IMR-90 (cell line): ENCODE measurements around the gene HEATR9. TPM values are rescaled to one million over a fixed set of nuclear protein-coding genes. Genes with fewer than 3 reads are reported as not detected.
A peak's percentile ranks its signal among the peaks of the same experiment; 100 is the strongest.

ENCODE experiments used
- ATAC-seq: fragments of 200-7000 bp; cut with Tn5 transposase; 2 replicates; pipeline ENCODE4 v1.9.1; 2020; ENCODE audit warnings: low read depth, mild to moderate bottlenecking, moderate library complexity
- BruUV-seq: library from RNA; stranded (reverse); fragments of 400-500 nt; replicated peaks from 2 replicates; lab custom pipeline; 2021; lab: Mats Ljungman, UMichigan
- CTCF ChIA-PET: fragments of 300-600 bp; formaldehyde crosslinking; extraction: SDS; loops from one replicate; lab custom pipeline; 2021; ENCODE audit warnings: antibody characterized with exemption; lab: Yijun Ruan, JAX
- POLR2A ChIA-PET: fragments of 300-600 bp; sonication (Branson Sonifier 250); formaldehyde crosslinking; loops from one replicate; lab custom pipeline; 2022; ENCODE audit warnings: antibody characterized with exemption; ENCODE audit not compliant: unreplicated experiment; lab: Charles Lee
- DNase-seq: peaks from one replicate; pipeline ENCODE4 v3.0.0; 2013
- H2AFZ ChIP-seq: replicated peaks from 2 replicates; pipeline ENCODE3; 2013; ENCODE audit warnings: low read length, mild to moderate bottlenecking; ENCODE audit not compliant: poor library complexity
- H2AK5ac ChIP-seq: 2 replicates; pipeline ENCODE4 v1.6.1; 2013; ENCODE audit warnings: low read depth, low read length, inconsistent platforms
- H2AK9ac ChIP-seq: replicated peaks from 2 replicates; pipeline ENCODE3; 2013; ENCODE audit warnings: mild to moderate bottlenecking, low read depth, low read length, moderate library complexity; ENCODE audit not compliant: poor library complexity
- H2BK120ac ChIP-seq: 2 replicates; pipeline ENCODE4 v1.6.1; 2013; ENCODE audit warnings: low read depth, low read length, inconsistent platforms
- H2BK15ac ChIP-seq: 3 replicates; pipeline ENCODE4 v1.6.1; 2013; ENCODE audit warnings: low read depth, low read length, inconsistent platforms
- H2BK20ac ChIP-seq: 2 replicates; pipeline ENCODE4 v1.6.1; 2013; ENCODE audit warnings: low read depth, mild to moderate bottlenecking, inconsistent platforms, low read length, moderate library complexity
- H2BK5ac ChIP-seq: 2 replicates; pipeline ENCODE4 v1.6.1; 2013; ENCODE audit warnings: mild to moderate bottlenecking, low read depth, low read length, inconsistent platforms; ENCODE audit not compliant: poor library complexity, severe bottlenecking
- H3K14ac ChIP-seq: replicated peaks from 2 replicates; pipeline ENCODE4 v1.6.1; 2013; ENCODE audit warnings: low read depth, low read length, inconsistent platforms
- H3K18ac ChIP-seq: 2 replicates; pipeline ENCODE4 v1.6.1; 2013; ENCODE audit warnings: low read depth, low read length, control low read depth
- H3K23ac ChIP-seq: 2 replicates; pipeline ENCODE4 v1.6.1; 2013; ENCODE audit warnings: low read depth, low read length, inconsistent platforms
- H3K27ac ChIP-seq: 2 replicates; pipeline ENCODE4 v1.5.1; 2013; ENCODE audit warnings: mild to moderate bottlenecking, control low read depth, low read length; ENCODE audit not compliant: insufficient read depth
- H3K27me3 ChIP-seq: 2 replicates; pipeline ENCODE4 v1.6.1; 2013; ENCODE audit warnings: low read length; ENCODE audit not compliant: control insufficient read depth, insufficient read depth
- H3K36me3 ChIP-seq: 2 replicates; pipeline ENCODE4 v1.6.1; 2013; ENCODE audit warnings: low read length, mixed read lengths; ENCODE audit not compliant: control insufficient read depth, insufficient read depth
- H3K4ac ChIP-seq: 2 replicates; pipeline ENCODE4 v1.6.1; 2013; ENCODE audit warnings: low read depth, low read length, inconsistent platforms
- H3K4me1 ChIP-seq: 2 replicates; pipeline ENCODE4 v1.6.1; 2013; ENCODE audit warnings: low read length, mixed read lengths; ENCODE audit not compliant: control insufficient read depth, insufficient read depth
- H3K4me2 ChIP-seq: 2 replicates; pipeline ENCODE4 v1.6.1; 2013; ENCODE audit warnings: low read depth, mild to moderate bottlenecking, control low read depth, low read length, moderate library complexity
- H3K4me3 ChIP-seq: 2 replicates; pipeline ENCODE4 v1.5.1; 2013; ENCODE audit warnings: low read depth, mild to moderate bottlenecking, control low read depth, low read length, moderate library complexity; ENCODE audit not compliant: insufficient read depth
- H3K56ac ChIP-seq: 2 replicates; pipeline ENCODE4 v1.6.1; 2013; ENCODE audit warnings: low read length, inconsistent platforms; ENCODE audit not compliant: insufficient read depth; ENCODE audit errors: extremely low read depth
- H3K79me1 ChIP-seq, 2 experiments: 2 replicates each; pipeline ENCODE4 v1.6.1; 2013; ENCODE audit warnings: low read length in 2 of 2, inconsistent platforms in 1 of 2, low read depth in 1 of 2
- H3K9ac ChIP-seq: 2 replicates; pipeline ENCODE4 v1.6.1; 2013; ENCODE audit warnings: low read depth, low read length, control low read depth
- H3K9me1 ChIP-seq: 2 replicates; pipeline ENCODE4 v1.6.1; 2013; ENCODE audit warnings: low read length, inconsistent platforms; ENCODE audit not compliant: insufficient read depth
- H3K9me3 ChIP-seq: 2 replicates; pipeline ENCODE4 v1.6.1; 2013; ENCODE audit warnings: low read length; ENCODE audit not compliant: control insufficient read depth, insufficient read depth
- H4K20me1 ChIP-seq: 2 replicates; pipeline ENCODE4 v1.6.1; 2013; ENCODE audit warnings: low read length, inconsistent platforms; ENCODE audit not compliant: insufficient read depth
- H4K5ac ChIP-seq: 2 replicates; pipeline ENCODE4 v1.6.1; 2013; ENCODE audit warnings: mild to moderate bottlenecking, low read depth, low read length, control low read depth
- H4K8ac ChIP-seq, 2 experiments: 2 replicates each; pipeline ENCODE4 v1.6.1; 2013; ENCODE audit warnings: low read depth in 2 of 2, low read length in 2 of 2, control low read depth in 1 of 2, inconsistent platforms in 1 of 2
- H4K91ac ChIP-seq: 2 replicates; pipeline ENCODE4 v1.6.1; 2013; ENCODE audit warnings: low read depth, low read length, inconsistent platforms; ENCODE audit not compliant: insufficient read depth
- BHLHE40 ChIP-seq: fragments of 150-350 bp; IDR thresholded peaks from 2 replicates; pipeline ENCODE4 v1.6.1; 2016; ENCODE audit warnings: mild to moderate bottlenecking, low read depth, low read length
- CHD1 ChIP-seq: IDR thresholded peaks from 2 replicates; pipeline ENCODE4 v1.6.1; 2012; ENCODE audit warnings: low read depth, low read length, improper control_type of control experiment
- FOS ChIP-seq: fragments of 150-350 bp; IDR thresholded peaks from 2 replicates; pipeline ENCODE4 v1.6.1; 2016; ENCODE audit warnings: low read depth, low read length
- MAZ ChIP-seq: IDR thresholded peaks from 2 replicates; pipeline ENCODE4 v1.6.1; 2012; ENCODE audit warnings: low read depth, mild to moderate bottlenecking, low read length, improper control_type of control experiment, moderate library complexity, borderline replicate concordance
- NFE2L2 ChIP-seq: fragments of 150-350 bp; IDR thresholded peaks from 2 replicates; pipeline ENCODE4 v1.6.1; 2016; ENCODE audit warnings: low read depth, mild to moderate bottlenecking, low read length
- POLR2A ChIP-seq: IDR thresholded peaks from 2 replicates; pipeline ENCODE4 v1.6.1; 2012; ENCODE audit warnings: mild to moderate bottlenecking, low read depth, low read length
- RAD21 ChIP-seq: IDR thresholded peaks from 2 replicates; pipeline ENCODE4 v1.6.1; 2012; ENCODE audit warnings: low read length, improper control_type of control experiment
- RCOR1 ChIP-seq: IDR thresholded peaks from 2 replicates; pipeline ENCODE4 v1.6.1; 2012; ENCODE audit warnings: mild to moderate bottlenecking, low read length, improper control_type of control experiment; ENCODE audit not compliant: insufficient replicate concordance
- RFX5 ChIP-seq: IDR thresholded peaks from 2 replicates; pipeline ENCODE4 v1.8.0; 2012; ENCODE audit warnings: low read depth, mild to moderate bottlenecking, low read length, moderate library complexity
- WGBS, 2 experiments: methylation state at CpG; one replicate each; pipeline versions ENCODE4 v1.1.5 to v1.1.7; 2013; ENCODE audit warnings: missing lambda C conversion rate in 2 of 2; ENCODE audit not compliant: insufficient read length in 1 of 2; ENCODE audit errors: extremely low coverage in 2 of 2; 5-methylcytosine and 5-hydroxymethylcytosine counted together
- dilution Hi-C: fragments of 300-500 bp; cut with HindIII; formaldehyde crosslinking; loops from one replicate; pipeline ENCODE4 v1.14.3; 2018; ENCODE audit warnings: low sequenced_read_pairs; ENCODE audit not compliant: unreplicated experiment
- in situ Hi-C: fragments of 300-500 bp; cut with MboI; formaldehyde crosslinking; loops from 3 replicates; pipeline ENCODE4 v1.14.3; 2019; ENCODE audit warnings: low sequenced_read_pairs, inconsistent platforms, mixed read lengths
- intact Hi-C: fragments of 100-400 bp; cut with micrococcal nuclease; formaldehyde crosslinking; loops from 2 replicates; pipeline ENCODE4 v1.10.0; 2022
- polyA plus RNA-seq, 3 experiments: library from polyadenylated mRNA; depleted of rRNA; stranded (reverse); fragments of >200 nt; gene quantifications; 2 replicates each; pipeline ENCODE4 v1.2.3, GENCODE V29; 2012; ENCODE audit warnings: low replicate concordance in 1 of 3
- total RNA-seq: library from RNA; depleted of rRNA; stranded (reverse); fragments of >200 nt; gene quantifications from 2 replicates; pipeline ENCODE4 v1.2.3, GENCODE V29; 2012
- TF ChIP-seq, protein P1 (sequence below): fragments of 150-350 bp; IDR thresholded peaks from 2 replicates; pipeline ENCODE4 v1.6.1; 2017; ENCODE audit warnings: mild to moderate bottlenecking, antibody characterized with exemption, low read length, low read depth
- TF ChIP-seq, protein P2 (sequence below): conservative IDR thresholded peaks from 2 replicates; pipeline ENCODE4 v1.5.1; 2012; ENCODE audit warnings: mild to moderate bottlenecking, low read depth, low read length, improper control_type of control experiment

Gene HEATR9
- total and polyA plus RNA-seq, 2 of the 4 experiments (the other 2 are of a cell fraction) = not detected

DNA sequence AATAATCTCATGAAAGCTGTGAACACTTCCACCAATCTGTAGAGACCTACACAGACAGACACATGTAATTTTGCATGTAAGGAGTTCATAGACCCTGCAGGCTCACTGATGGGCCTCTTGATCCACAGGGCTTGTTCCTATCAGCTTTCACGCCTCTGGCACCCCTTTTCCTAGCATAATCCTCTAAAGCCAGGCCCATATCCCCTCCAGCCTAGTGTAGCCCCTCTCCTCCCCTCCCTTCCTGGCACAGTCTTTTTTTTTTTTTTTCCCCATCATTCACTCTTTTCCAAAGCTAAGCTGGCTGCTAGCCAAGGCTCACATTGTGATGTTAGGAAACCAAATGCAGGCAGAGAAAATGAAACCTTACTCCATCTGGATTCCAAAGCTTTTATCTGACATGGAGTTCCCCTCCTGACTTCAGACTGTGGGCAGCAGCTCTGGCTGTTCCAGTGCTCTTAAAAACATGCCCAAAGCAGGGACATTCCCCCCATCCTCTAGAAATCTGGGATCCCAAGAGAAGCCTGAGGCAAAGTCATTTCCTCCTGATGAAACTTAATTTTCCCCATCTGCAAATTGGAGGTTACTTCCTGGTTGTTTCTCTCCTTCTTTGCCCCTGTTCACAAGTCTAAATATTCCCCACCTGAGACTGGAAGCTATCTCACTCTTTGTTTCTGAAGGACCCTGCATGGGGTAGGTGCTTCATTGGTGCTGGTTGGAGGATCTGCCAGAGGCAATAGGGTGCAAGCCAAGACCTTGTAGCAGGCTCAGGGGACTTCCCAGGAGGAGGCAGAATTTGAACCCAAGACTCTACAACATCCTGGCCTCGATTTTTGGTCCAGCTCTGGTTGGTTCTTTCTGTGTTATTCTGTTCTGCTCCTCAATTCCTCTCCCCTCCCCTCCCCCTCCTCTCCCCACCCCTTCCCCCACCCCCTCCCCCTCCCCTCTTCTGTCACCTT is 21.4 kb upstream of the HEATR9 start:
- Histone ChIP-seq H3K9ac (no peak overlapping the region), H4K8ac (no peak overlapping the region), H3K4me3 (no peak overlapping the region), H2BK20ac (no peak overlapping the region), H3K36me3 (no peaks in the 10 kb centered on the region), H2AK5ac (no peak overlapping the region), H3K27ac (no peak overlapping the region), H2AFZ (no peak overlapping the region), H3K9me1 (no peaks in the 10 kb centered on the region; the same call in 1 of the 2 replicates), H3K27me3 (no peaks in the 10 kb centered on the region; the same call in 1 of the 2 replicates), H3K4ac (no peak overlapping the region), H3K4me2 (no peak overlapping the region), H3K18ac (no peak overlapping the region), H4K5ac (no peak overlapping the region), H3K79me1 (no peaks in the 10 kb centered on the region), H3K4me1 (no peaks in the 10 kb centered on the region), H3K56ac (no peak overlapping the region), H3K23ac (no peak overlapping the region), H2BK120ac (no peak overlapping the region), H2BK15ac (no peak overlapping the region), H3K14ac (no peak overlapping the region), H2BK5ac (no peak overlapping the region), H4K20me1 (no peaks in the 10 kb centered on the region), H2AK9ac (no peak overlapping the region), H3K9me3 (no peaks in the 10 kb centered on the region), H4K91ac (no peak overlapping the region)
- ATAC-seq = peak; percentile 84
- intact Hi-C loops (no loop called here), in situ Hi-C loops (no loop called here), dilution Hi-C loops (no loop called here)
- peak; percentile 68 for DNase-seq
- TF ChIP-seq POLR2A (no peak), BHLHE40 (no peak), FOS (no peak), NFE2L2 (no peak), RAD21 (no peak), MAZ (no peak), RFX5 (no peak), CHD1 (no peak), RCOR1 (no peak)
- TF ChIP-seq, protein P1, sequence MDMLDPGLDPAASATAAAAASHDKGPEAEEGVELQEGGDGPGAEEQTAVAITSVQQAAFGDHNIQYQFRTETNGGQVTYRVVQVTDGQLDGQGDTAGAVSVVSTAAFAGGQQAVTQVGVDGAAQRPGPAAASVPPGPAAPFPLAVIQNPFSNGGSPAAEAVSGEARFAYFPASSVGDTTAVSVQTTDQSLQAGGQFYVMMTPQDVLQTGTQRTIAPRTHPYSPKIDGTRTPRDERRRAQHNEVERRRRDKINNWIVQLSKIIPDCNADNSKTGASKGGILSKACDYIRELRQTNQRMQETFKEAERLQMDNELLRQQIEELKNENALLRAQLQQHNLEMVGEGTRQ = no peak
- TF ChIP-seq, protein P2, sequence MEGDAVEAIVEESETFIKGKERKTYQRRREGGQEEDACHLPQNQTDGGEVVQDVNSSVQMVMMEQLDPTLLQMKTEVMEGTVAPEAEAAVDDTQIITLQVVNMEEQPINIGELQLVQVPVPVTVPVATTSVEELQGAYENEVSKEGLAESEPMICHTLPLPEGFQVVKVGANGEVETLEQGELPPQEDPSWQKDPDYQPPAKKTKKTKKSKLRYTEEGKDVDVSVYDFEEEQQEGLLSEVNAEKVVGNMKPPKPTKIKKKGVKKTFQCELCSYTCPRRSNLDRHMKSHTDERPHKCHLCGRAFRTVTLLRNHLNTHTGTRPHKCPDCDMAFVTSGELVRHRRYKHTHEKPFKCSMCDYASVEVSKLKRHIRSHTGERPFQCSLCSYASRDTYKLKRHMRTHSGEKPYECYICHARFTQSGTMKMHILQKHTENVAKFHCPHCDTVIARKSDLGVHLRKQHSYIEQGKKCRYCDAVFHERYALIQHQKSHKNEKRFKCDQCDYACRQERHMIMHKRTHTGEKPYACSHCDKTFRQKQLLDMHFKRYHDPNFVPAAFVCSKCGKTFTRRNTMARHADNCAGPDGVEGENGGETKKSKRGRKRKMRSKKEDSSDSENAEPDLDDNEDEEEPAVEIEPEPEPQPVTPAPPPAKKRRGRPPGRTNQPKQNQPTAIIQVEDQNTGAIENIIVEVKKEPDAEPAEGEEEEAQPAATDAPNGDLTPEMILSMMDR = no peak
- POLR2A ChIA-PET = no interaction called here
- BruUV-seq = no TSS peak
- CTCF ChIA-PET = interaction anchor here (0.6 kb wide), 1 partner anchor 15 kb away, joined by 3 read pairs; no protein-coding TSS in a partner anchor
- no CpG with 5 or more reads among the region's 2 CpGs for WGBS, 2 experiments
